ENCODE measurements around the gene SRGN.
A peak's percentile ranks its signal among the peaks of the same experiment; 100 is the strongest.
"Not testable (repeated sequence)": the region's sequence is repeated elsewhere in the genome, so short reads cannot be mapped to it uniquely, and the experiment has no call there.

Gene SRGN

GRCh38 chr10:69091143-69091651 is 3.3 kb downstream of the SRGN start:
- DNase-seq: no peak

GRCh38 chr10:69092959-69093850 is 5.3 kb downstream of the SRGN start:
- peak; percentile 75 to 79 for DNase-seq

- no peak for DNase-seq
Observed at GRCh38 chr10:69093933-69094332, 6.0 kb downstream of the SRGN start.

- DNase-seq: no peak
Observed at GRCh38 chr10:69096045-69096444, 8.1 kb downstream of the SRGN start.

GRCh38 chr10:69097729-69098128 is 9.8 kb downstream of the SRGN start:
- DNase-seq: no peak

- no peak for DNase-seq
Observed at GRCh38 chr10:69100136-69100872, 12.4 kb downstream of the SRGN start.

GRCh38 chr10:69101451-69102095 is 13.7 kb downstream of the SRGN start:
- no peak for DNase-seq

GRCh38 chr10:69102440-69102839 is 14.5 kb downstream of the SRGN start:
- no peak for DNase-seq

- DNase-seq: no peak
Observed at GRCh38 chr10:69103784-69104183, 15.9 kb downstream of the SRGN start.

- DNase-seq: no peak
Observed at GRCh38 chr10:69104994-69105790, 17.3 kb downstream of the SRGN start.

GRCh38 chr10:69107176-69107490 is 19.2 kb downstream of the SRGN start:
- DNase-seq: no peak

- DNase-seq: no peak
Observed at GRCh38 chr10:69107699-69108098, 19.8 kb downstream of the SRGN start.

- DNase-seq: no peak
Observed at GRCh38 chr10:69119896-69120295, 32.0 kb downstream of the SRGN start.

GRCh38 chr10:69123306-69123746 is 35.4 kb downstream of the SRGN start:
- DNase-seq: no peak

- peak; percentile 98 to 99 for DNase-seq
Observed at GRCh38 chr10:69123747-69124562, 36.1 kb downstream of the SRGN start, which contains the start of gene VPS26A. Gene VPS26A (plus strand): TSS chr10:69124178. CDS start chr10:69124278, 100 bp downstream.

GRCh38 chr10:69124563-69125268 is 36.8 kb downstream of the SRGN start:
- DNase-seq: peak; percentile 12 to 21

- no peak for DNase-seq
Observed at GRCh38 chr10:69125554-69125953, 37.7 kb downstream of the SRGN start.

- no peak for DNase-seq
Observed at GRCh38 chr10:69130251-69130650, 42.3 kb downstream of the SRGN start.

GRCh38 chr10:69139961-69140360 is 52.1 kb downstream of the SRGN start:
- DNase-seq: no peak

- DNase-seq: no peak
Observed at GRCh38 chr10:69141304-69141703, 53.4 kb downstream of the SRGN start.

- DNase-seq: not testable (repeated sequence)
Observed at GRCh38 chr10:69142074-69142473, 54.2 kb downstream of the SRGN start.

Data from activated CD4-positive, alpha-beta T cell treated with anti-CD3 and anti-CD28 coated beads, Interleukin-2, amount 50 U/mL, for 4 hours (primary cell).